WERI-Rb-1 (cell line): ENCODE measurements around the gene ATP9A.
A peak's percentile ranks its signal among the peaks of the same experiment; 100 is the strongest.

Experiments used
- DNase-seq: peaks from one replicate; pipeline ENCODE4 v3.0.0-alpha.2; 2020
- H3K27ac ChIP-seq: fragments of 250-450 bp; sonication (Bioruptor Pico); 2 replicates; pipeline ENCODE4 v1.5.1; 2020; ENCODE audit warnings: mild to moderate bottlenecking, moderate library complexity
- H3K27me3 ChIP-seq: fragments of 250-450 bp; sonication (Bioruptor Pico); 2 replicates; pipeline ENCODE4 v1.5.1; 2021; ENCODE audit warnings: mild to moderate bottlenecking, low read depth, moderate library complexity; ENCODE audit not compliant: insufficient read depth, severe bottlenecking
- H3K36me3 ChIP-seq: fragments of 250-450 bp; sonication (Bioruptor Pico); 2 replicates; pipeline ENCODE4 v1.5.1; 2020; ENCODE audit warnings: mild to moderate bottlenecking, moderate library complexity
- H3K4me3 ChIP-seq: 2 replicates; pipeline ENCODE4 v1.5.1; 2011; ENCODE audit warnings: low read depth, mild to moderate bottlenecking, control low read depth, low read length
- H3K9me3 ChIP-seq: fragments of 250-450 bp; sonication (Bioruptor Pico); 2 replicates; pipeline ENCODE4 v1.5.1; 2021; ENCODE audit warnings: mild to moderate bottlenecking, moderate library complexity; ENCODE audit not compliant: severe bottlenecking
- TF ChIP-seq, protein P1 (sequence below): IDR thresholded peaks from 2 replicates; pipeline ENCODE4 v1.5.1; 2011; ENCODE audit warnings: low read depth, mild to moderate bottlenecking, control low read depth, inconsistent platforms, low read length

ATP9A gene

DNA sequence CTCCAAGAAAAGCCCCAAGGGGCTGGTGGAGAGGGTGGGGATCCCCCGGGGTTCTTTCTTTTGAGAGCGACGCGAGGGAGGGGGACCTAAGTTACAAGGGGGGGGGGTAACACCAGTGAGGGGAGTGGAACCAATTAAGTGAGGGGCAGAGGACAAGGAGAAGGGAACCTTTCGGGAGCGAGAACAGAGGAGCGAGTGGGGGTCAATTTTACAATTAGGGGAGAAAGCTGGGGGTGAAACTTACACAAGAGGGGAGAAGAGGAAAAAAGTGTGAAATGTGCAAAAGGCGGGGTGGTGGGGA, 33.6 kb upstream of the ATP9A start:
- Histone ChIP-seq H3K9me3 (no peaks in the 10 kb centered on the region), H3K4me3 (no peak overlapping the region)
- TF ChIP-seq, protein P1, sequence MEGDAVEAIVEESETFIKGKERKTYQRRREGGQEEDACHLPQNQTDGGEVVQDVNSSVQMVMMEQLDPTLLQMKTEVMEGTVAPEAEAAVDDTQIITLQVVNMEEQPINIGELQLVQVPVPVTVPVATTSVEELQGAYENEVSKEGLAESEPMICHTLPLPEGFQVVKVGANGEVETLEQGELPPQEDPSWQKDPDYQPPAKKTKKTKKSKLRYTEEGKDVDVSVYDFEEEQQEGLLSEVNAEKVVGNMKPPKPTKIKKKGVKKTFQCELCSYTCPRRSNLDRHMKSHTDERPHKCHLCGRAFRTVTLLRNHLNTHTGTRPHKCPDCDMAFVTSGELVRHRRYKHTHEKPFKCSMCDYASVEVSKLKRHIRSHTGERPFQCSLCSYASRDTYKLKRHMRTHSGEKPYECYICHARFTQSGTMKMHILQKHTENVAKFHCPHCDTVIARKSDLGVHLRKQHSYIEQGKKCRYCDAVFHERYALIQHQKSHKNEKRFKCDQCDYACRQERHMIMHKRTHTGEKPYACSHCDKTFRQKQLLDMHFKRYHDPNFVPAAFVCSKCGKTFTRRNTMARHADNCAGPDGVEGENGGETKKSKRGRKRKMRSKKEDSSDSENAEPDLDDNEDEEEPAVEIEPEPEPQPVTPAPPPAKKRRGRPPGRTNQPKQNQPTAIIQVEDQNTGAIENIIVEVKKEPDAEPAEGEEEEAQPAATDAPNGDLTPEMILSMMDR, result no peak

DNA sequence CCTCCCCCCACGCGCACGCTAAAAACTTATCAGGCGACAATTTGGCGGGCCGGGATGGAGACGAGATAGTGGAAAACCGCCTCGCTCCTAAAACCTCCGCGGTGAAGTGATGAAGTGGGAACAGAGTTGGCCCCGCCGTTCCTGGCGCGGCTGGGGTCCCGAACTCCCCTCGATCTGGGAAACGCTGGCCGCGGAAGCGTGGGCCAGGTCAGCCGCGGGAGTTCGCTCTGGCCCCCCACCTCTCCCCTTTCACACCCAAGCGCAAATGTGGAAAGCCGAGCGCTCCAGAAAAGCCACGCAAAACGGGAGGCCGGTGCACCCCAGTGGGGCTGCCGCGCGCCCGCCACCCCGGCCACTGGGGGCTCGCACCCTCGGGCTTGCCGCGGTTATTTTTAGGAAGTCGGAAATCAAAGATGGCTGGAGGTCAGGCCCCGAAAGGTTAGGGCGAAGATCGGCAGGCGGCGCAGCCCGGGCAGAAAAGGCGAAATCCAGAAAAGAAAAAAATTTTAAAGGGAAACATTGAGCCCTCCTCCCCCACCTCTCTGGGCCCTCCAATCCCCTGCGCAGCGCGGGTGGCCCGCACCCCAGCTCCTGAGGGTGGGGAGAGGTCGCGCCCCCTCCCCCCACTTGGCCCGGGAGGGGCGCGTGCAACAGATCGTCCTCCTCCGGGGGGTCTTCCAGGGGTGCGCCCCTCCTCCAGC, 33.1 kb upstream of the ATP9A start:
- DNase-seq, result no peak
- Histone ChIP-seq H3K4me3 (no peak overlapping the region), H3K27ac (no peak overlapping the region), H3K9me3 (no peaks in the 10 kb centered on the region), H3K36me3 (no peaks in the 10 kb centered on the region), H3K27me3 (no peaks in the 10 kb centered on the region)
- TF ChIP-seq, protein P1, result no peak

More for the DNA sequence above, 33.6 kb upstream of the ATP9A start:
- no peaks in the 10 kb centered on the region for H3K27me3 ChIP-seq
- no peaks in the 10 kb centered on the region for H3K36me3 ChIP-seq
- H3K27ac ChIP-seq, result no peak overlapping the region
- DNase-seq, result no peak

DNA sequence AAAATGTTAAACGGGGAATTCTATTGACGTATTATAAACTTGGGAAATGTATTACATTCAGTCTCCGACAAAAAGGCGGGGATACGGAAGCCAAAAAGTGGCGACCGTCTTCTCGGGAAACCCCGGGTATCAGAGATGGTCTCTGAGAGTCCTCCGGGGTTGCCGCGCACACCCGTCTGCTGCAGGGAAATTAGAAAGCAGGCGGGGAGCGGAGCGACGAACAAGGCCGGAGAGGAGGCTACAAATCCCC, 32.6 kb upstream of the ATP9A start:
- Histone ChIP-seq H3K36me3 (no peaks in the 10 kb centered on the region), H3K9me3 (no peaks in the 10 kb centered on the region), H3K27me3 (no peaks in the 10 kb centered on the region), H3K4me3 (peak overlapping the region; percentile 45; the same call in 1 of the 2 replicates), H3K27ac (no peak overlapping the region)
- TF ChIP-seq, protein P1, result no peak
- no peak for DNase-seq

DNA sequence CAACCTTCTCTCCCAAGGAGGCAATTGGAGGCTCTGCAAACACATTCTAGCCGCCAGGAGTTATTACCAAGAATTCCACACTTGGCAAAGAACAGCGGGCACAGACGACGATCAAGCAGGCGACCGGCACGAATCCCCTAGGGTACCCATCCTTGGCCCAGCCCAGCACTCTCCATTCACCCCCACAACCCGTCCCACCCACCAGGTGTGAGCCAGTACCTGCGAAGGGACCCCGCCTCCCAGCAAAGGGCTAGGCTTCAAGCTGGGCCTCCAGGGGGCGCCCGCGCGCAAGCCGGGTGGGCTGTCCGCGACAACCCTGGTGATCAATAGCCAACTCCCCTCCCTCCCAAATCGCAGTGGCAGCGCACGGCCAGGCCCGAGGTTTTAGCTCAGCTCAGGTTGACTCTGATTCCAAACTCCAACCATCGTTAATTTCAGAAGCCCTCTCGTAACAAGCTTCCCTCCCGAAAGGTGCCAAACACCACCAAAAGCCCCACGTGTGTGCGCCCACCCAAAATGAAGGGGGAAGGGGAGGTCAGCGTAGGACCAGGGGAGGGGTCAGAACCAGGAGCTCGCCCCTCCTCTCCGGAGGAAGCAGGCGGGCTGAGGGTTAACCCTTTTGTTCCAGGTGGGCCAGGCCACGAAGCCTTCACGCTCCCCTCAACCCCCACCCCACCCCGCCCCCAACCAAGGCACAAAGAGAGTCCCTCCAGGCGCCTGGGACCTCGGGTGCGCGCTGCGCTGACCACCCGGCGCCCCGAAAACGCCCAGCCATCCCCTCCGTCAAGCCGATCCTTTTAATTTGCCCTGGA, 32.1 kb upstream of the ATP9A start:
- Histone ChIP-seq H3K27ac (no peak overlapping the region), H3K27me3 (no peaks in the 10 kb centered on the region), H3K4me3 (peak overlapping the region; percentile 45), H3K36me3 (no peaks in the 10 kb centered on the region), H3K9me3 (no peaks in the 10 kb centered on the region)
- TF ChIP-seq, protein P1, result peak; percentile 96
- DNase-seq, result peak; percentile 84

DNA sequence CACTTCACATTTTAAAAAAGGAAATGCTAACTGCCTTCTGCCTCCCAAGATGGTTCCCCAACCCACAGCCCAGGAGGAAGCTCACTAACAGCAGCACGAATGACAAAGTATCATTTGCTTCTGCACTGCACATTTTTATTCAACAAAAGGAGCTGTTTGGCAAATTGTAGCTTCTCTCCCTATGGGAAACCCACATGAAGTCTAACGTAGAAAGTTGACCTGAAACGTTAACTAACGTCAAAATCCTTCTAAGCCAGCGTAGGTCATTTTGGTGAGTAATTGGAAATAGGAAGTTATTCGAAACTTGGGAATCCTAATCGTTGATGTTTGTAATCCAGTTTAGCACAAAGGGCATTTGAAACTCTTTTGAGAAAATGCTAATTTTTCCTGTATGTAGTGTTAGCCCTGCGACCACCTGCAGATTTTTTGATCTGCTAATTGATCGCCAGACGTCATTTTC, 31.2 kb upstream of the ATP9A start:
- Histone ChIP-seq H3K27ac (no peak overlapping the region), H3K4me3 (no peak overlapping the region), H3K9me3 (no peaks in the 10 kb centered on the region)

More for the DNA sequence above, 31.2 kb upstream of the ATP9A start:
- no peaks in the 10 kb centered on the region for H3K27me3 ChIP-seq
- H3K36me3 ChIP-seq, result no peaks in the 10 kb centered on the region
- DNase-seq, result no peak
- TF ChIP-seq, protein P1, result no peak
